GM19452 (cell line): ENCODE measurements around the gene LASP1.

Experiments used
- ATAC-seq: cut with Tn5 transposase; IDR thresholded peaks from one replicate; pipeline ENCODE4 v1.9.1; 2021; ENCODE audit not compliant: unreplicated experiment

The LASP1 gene

GRCh38 chr17:38885728-38886642, 16.1 kb downstream of the LASP1 start:
- ATAC-seq: no peak

- no peak for ATAC-seq
Measured at GRCh38 chr17:38886643-38887010, 16.8 kb downstream of the LASP1 start.

GRCh38 chr17:38888842-38889241, 19.0 kb downstream of the LASP1 start:
- no peak for ATAC-seq

- ATAC-seq: no peak
Measured at GRCh38 chr17:38889745-38890409, 20.0 kb downstream of the LASP1 start.

- no peak for ATAC-seq
Measured at GRCh38 chr17:38890410-38890746, 20.5 kb downstream of the LASP1 start.

GRCh38 chr17:38891441-38891840, 21.6 kb downstream of the LASP1 start:
- ATAC-seq: no peak

GRCh38 chr17:38892083-38892482, 22.2 kb downstream of the LASP1 start:
- no peak for ATAC-seq

GRCh38 chr17:38892620-38893019, 22.8 kb downstream of the LASP1 start:
- ATAC-seq: no peak

GRCh38 chr17:38893113-38893512, 23.3 kb downstream of the LASP1 start:
- no peak for ATAC-seq

GRCh38 chr17:38893607-38894006, 23.7 kb downstream of the LASP1 start:
- no peak for ATAC-seq

- no peak for ATAC-seq
Measured at GRCh38 chr17:38894276-38894675, 24.4 kb downstream of the LASP1 start.

- no peak for ATAC-seq
Measured at GRCh38 chr17:38896346-38896954, 26.6 kb downstream of the LASP1 start.

GRCh38 chr17:38897176-38897575, 27.3 kb downstream of the LASP1 start:
- no peak for ATAC-seq

GRCh38 chr17:38897671-38898290, 27.9 kb downstream of the LASP1 start:
- ATAC-seq: no peak

- peak; percentile 29 for ATAC-seq
Measured at GRCh38 chr17:38898291-38898679, 28.4 kb downstream of the LASP1 start.

GRCh38 chr17:38898812-38899348, 29.0 kb downstream of the LASP1 start:
- peak; percentile 85 for ATAC-seq

- no peak for ATAC-seq
Measured at GRCh38 chr17:38899421-38899820, 29.6 kb downstream of the LASP1 start.

- ATAC-seq: no peak
Measured at GRCh38 chr17:38900978-38901656, 31.3 kb downstream of the LASP1 start.

GRCh38 chr17:38903404-38903803, 33.5 kb downstream of the LASP1 start:
- no peak for ATAC-seq

GRCh38 chr17:38904892-38905291, 35.0 kb downstream of the LASP1 start:
- ATAC-seq: no peak

- no peak for ATAC-seq
Measured at GRCh38 chr17:38905375-38905774, 35.5 kb downstream of the LASP1 start.
